Stimulated activated naive CD4-positive, alpha-beta T cell (primary cell): ENCODE data around the gene NTSR1.
A peak's percentile ranks its signal among the peaks of the same experiment; 100 is the strongest.
"Not testable (repeated sequence)": the region's sequence is repeated elsewhere in the genome, so short reads cannot be mapped to it uniquely, and the experiment has no call there.

Experiments used
- DNase-seq, 6 experiments: peaks; one replicate each; lab custom pipeline; 2025; lab: John Stamatoyannopoulos, UW

NTSR1 gene

GRCh38 chr20:62674370-62674769 lies 34.3 kb upstream of the NTSR1 start:
- DNase-seq: no peak

GRCh38 chr20:62675156-62675876 lies 33.3 kb upstream of the NTSR1 start:
- DNase-seq: no peak

- DNase-seq: no peak
These were observed 32.8 kb upstream of the NTSR1 start for GRCh38 chr20:62675877-62676260.

GRCh38 chr20:62676976-62677375 lies 31.7 kb upstream of the NTSR1 start:
- DNase-seq: no peak

GRCh38 chr20:62677678-62678077 lies 31.0 kb upstream of the NTSR1 start:
- DNase-seq: no peak

- DNase-seq: no peak
These were observed 30.1 kb upstream of the NTSR1 start for GRCh38 chr20:62678553-62678952.

- no peak for DNase-seq
These were observed 28.6 kb upstream of the NTSR1 start for GRCh38 chr20:62679978-62680589.

- DNase-seq: no peak
These were observed 25.6 kb upstream of the NTSR1 start for GRCh38 chr20:62682912-62683517.

GRCh38 chr20:62683660-62684322 lies 24.8 kb upstream of the NTSR1 start:
- not testable (repeated sequence) for DNase-seq

GRCh38 chr20:62684981-62685380 lies 23.7 kb upstream of the NTSR1 start:
- no peak for DNase-seq

- DNase-seq: peak in 1 of 6 experiments; percentile 6
These were observed 22.7 kb upstream of the NTSR1 start for GRCh38 chr20:62685781-62686555.

GRCh38 chr20:62686869-62687830 lies 21.5 kb upstream of the NTSR1 start:
- no peak for DNase-seq

GRCh38 chr20:62688083-62688482 lies 20.6 kb upstream of the NTSR1 start:
- no peak for DNase-seq

GRCh38 chr20:62688855-62689460 lies 19.7 kb upstream of the NTSR1 start:
- DNase-seq: no peak

- no peak for DNase-seq
These were observed 18.8 kb upstream of the NTSR1 start for GRCh38 chr20:62689861-62690260.

GRCh38 chr20:62690261-62690820 lies 18.3 kb upstream of the NTSR1 start:
- DNase-seq: no peak

GRCh38 chr20:62691487-62691886 lies 17.1 kb upstream of the NTSR1 start:
- DNase-seq: no peak

- DNase-seq: no peak
These were observed 16.5 kb upstream of the NTSR1 start for GRCh38 chr20:62692176-62692575.

GRCh38 chr20:62692801-62693523 lies 15.7 kb upstream of the NTSR1 start:
- DNase-seq: no peak
